ENCODE results near the gene TRPV5.

Gene TRPV5

DNA sequence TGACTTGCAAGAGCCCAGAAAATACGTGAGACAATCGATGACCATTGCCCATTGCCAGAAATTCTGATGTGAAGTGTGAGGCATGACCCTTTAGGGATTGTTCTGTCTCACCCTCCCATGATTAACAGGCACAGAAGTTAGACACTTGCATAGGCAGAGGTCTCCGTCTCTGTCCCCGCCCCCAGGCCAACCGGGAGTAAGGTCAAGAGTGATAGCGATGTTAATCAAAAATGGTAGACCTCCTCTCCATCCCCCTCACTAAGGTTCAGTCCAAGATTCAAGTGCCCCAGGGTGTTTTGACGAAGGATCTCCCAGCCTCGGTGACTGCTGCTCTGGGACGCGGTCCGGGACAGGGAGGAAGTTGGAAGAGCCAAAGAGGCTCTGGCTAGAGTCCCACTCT, 25.3 kb downstream of the TRPV5 start:
- DNase-seq: no peak

DNA sequence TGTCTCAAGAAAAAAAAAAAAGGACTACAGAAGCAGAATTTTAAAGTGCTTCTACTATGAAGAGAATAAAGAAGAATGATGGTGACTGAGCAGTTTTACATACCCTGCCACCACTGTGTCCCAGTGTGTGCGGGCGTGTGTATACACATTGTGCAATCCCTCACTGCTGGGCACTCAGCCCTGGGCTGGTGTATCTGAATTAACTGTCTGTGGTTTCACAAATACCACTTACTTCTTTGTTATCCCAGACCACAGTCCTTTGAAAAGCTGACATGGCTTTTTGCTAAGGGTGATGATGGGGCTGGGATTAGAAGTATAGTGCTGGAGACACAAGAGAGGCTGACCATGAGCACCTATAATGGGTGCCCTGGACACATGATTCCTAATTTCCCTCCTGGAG, 26.9 kb downstream of the TRPV5 start:
- no peak for DNase-seq

- DNase-seq: no peak
Measured at GRCh38 chr7:142905759-142906158, 27.8 kb downstream of the TRPV5 start.

DNA sequence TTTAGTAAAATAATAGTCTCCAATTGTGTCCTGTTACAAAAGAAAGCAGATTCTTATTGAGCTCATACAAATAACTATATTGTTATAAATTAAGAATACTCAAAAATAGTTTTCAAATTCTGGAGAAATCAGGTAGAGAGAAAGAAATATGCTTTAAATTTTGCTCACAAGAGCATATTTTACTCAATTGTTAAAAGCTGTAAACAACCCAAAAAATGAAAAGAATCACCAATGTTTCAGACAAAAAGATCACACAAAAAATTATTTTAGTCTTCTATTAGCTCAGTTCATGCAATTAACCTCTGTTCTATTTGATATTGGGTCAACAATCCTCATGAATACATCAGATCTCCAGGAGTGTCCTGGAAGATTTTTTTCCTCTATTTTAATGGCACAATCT, 29.4 kb downstream of the TRPV5 start:
- DNase-seq: no peak

DNA sequence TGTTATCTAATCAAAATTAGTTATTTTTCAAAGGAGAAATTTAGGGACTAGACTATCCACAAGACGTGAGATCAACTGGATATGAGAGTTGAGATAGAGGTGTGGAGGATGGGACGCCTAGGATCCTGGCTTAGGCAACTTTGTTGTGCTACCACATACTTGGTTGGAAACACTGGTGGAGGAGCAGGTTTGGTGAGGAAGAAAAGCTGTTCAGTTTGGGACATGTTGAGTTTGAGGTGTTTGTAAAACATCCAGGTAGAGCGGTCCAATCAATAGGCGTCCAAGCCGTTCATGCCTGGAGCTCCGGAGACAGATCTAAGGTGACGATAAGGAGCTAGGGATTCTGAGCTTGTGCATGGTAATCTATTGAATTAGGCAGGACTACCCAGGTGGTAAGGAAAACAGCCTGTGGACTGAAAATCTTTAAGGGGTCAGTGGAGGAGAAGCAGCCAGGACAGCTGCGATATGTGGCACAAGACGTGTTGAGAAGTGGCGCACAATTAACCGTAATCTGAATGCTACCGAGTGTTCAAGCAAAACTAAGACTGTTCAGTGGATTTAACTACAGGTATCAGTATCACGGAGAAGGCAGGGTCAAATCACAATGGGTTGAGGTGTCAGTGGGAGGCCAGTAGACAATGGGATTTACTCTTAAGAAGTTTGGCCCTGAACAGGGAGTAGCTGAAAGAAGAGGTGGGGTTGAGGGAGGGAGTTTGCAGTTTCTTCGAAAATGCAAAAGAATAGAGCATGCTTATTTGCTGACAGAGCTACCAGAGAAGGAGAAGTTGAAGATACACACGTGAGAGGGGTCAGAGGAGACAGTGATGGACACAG, 31.9 kb downstream of the TRPV5 start:
- no peak for DNase-seq

GRCh38 chr7:142899661-142900060, 33.9 kb downstream of the TRPV5 start:
- no peak for DNase-seq

DNA sequence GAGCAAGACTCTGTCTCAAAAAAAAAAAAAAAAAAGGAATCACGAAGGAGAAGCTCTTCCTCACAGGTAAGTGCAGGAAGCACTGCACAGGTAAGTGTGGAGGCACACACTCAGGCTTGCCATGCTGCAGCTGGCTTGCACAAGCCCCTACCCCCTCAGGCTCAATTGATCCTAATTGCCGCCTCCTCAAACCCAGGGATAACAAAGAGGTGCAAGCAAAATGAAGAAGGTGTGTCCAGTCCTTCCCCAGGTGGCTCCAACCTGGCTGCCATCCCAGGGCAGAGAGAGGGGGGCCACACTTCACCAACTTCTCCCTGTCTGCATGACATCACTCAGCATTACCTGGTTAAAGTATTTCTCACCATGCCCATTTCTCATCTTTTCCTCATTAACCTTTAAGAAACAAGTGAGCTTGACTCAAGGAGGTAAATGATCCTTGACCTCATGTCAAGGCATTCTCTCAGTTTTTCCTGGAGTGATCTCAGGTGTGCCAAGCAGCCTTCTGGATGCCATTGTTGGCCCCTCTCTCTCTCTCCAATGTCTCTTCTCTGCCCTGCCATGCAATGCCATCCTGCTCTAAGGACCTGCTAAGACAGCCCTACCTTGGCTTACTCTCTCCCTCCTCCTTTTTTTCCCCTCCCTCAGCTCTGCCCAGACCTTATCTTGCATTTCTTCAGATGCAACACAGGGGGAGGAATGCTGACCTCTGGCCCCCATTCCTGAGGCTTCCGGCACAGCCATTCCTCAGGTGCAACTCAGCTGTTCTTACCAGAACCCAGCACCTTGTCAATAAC, 35.0 kb downstream of the TRPV5 start:
- no peak for DNase-seq

DNA sequence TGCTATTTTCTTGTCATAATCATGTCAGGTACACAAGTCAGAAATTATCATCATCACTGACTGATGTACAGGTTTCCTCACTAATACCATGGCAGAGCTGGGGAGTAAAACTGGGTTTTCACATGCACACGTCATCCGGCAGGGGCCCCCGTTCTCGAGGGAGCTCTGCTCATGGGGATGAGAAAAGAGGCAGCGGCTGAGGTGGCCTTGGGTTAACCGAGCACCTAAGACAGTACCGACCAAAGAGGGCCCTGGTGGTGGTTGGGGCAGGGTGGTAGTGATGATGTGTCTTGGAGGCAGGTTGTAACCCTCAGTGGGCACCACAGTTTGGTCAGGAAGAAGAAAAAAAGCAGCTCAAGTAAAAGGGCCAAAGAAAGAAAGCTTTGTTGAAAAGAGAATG, 35.9 kb downstream of the TRPV5 start:
- no peak for DNase-seq

- DNase-seq: no peak
Measured at GRCh38 chr7:142896741-142897379, 36.7 kb downstream of the TRPV5 start.

GRCh38 chr7:142896151-142896550, 37.4 kb downstream of the TRPV5 start:
- no peak for DNase-seq

GRCh38 chr7:142894985-142895593, 38.5 kb downstream of the TRPV5 start:
- no peak for DNase-seq

GRCh38 chr7:142894112-142894984, 39.2 kb downstream of the TRPV5 start:
- no peak for DNase-seq

DNA sequence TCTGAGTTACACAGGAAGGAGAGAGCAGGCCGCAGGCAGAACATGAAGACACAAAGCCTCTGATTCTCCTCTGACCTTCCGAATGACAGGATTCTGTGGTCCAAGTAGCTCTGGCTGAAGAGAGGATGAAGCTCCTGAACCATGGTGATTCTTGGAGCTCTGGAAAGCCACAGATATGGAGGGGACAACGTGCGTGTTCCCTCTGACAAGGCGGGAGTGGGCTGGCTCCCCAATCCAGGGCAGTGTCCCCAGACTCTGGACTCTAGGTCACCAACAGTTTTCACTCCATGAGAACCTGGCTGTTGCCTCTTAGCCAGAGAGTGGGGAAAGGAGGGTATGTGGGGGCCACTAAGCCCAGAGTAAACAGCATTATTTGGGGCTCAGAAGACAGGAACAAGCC, 40.6 kb downstream of the TRPV5 start:
- no peak for DNase-seq

- DNase-seq: no peak
Measured at GRCh38 chr7:142891490-142892082, 42.0 kb downstream of the TRPV5 start.

GRCh38 chr7:142890874-142891485, 42.6 kb downstream of the TRPV5 start:
- no peak for DNase-seq

- no peak for DNase-seq
Measured at GRCh38 chr7:142889816-142890215, 43.7 kb downstream of the TRPV5 start.

DNA sequence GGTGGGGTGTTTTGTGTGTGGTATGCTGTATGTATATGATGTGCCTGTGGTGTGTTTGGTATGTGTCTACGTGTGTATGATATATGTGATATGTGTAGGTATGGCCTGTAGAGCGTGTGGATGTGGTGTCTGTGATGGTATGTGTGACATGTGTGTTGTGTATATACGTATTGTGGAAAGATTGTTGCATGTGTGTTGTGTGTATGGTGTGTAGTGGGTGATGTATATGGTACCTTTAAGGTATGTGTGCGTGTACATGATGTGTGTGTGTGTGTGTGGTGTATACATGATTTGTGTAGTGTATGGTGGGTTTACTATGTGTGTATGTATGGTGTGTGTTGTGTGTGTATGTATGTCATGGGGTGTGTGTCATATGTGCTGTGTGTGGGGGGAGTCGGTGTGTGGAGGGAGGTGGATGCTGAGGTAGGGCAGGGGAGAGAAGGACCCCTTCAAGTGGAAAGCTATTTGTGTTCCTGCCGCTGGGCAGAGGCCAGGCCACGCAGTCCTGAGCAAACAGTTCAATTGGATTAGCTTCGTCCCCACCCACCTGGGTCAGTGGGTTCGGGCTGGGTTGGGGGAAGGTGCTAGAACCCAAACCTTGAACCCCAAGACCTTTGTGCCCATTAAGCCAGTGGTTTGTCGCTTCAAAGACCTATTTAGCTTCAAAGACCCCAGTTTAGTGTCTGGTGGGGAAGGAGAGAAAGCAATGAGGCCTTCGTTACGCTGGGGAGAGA, 46.1 kb downstream of the TRPV5 start:
- DNase-seq: no peak

GRCh38 chr7:142886866-142887265, 46.7 kb downstream of the TRPV5 start:
- DNase-seq: no peak

DNA sequence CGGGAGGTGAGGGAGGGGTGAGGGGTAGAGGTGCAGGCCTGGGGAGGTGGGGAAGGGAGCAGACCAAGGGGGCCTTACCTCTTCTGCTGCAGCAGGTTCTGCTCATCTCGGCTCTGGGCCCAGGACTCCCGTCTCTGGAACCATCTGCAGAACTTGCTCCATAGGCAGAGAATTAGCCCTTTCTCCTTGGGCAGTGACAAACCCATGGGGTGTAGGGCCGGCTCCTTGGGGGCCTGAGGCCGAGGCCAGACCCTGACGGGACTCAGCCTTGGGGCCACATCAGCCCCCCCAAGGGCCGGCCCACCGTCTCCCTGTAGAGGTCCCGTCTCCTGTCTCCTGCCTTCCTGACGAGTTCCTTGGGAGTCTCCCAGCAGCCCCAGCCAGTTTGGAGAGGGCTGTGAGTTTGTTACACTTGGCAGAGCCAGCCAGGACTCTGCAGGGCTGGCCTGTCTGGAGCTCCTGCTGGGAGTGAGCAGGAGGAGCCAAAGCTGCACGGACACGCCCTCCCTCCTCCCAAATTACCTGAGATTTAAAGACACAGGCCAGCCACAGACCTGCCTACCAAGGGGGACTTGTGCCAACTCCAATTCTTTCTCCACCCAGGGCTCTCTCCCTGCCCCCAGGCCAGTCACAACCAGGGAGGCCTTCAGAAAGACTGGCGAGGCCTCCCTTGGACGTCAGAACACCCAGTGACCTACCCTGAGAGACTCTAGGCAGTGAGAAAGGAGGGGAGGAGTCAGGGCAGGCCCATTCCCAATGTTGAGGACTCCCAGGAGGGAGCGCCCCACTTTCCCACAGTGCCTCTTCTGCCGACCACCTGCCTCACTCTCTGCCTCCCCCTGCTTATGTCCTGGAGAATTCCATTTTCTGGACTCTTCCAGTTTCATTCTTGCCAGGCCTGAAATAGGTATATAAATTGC, 48.0 kb downstream of the TRPV5 start, which contains the start of gene TRPV6:
Gene TRPV6 (minus strand): TSS at position 435 of the 920 bp plus-strand sequence.
- DNase-seq: no peak

DNA sequence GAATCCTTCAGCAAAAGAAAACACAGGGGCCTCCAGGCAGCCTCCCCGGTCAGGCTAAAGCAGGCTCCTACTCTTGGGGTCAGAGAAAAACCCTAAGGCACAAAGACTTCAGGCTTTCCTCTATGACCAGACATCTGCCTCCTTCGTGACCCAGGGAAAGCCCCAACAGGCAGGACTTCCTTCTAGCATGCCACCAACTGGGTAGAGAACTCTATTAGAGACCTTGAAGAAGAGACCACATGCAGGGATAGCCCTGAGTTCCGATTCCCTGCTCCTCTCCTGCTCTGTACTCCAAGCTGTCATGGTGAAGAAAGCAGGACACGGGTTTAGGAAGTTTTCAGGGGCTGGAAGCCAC, 49.3 kb downstream of the TRPV5 start:
- no peak for DNase-seq
